Parathyroid adenoma (tissue), 2 donors: ENCODE measurements around the gene PSRC1.

Experiments
- H2AFZ ChIP-seq: fragments of 300-600 bp; sonication (generic); one replicate; pipeline ENCODE4 v1.7.0; 2017; ENCODE audit warnings: antibody characterized with exemption, mild to moderate bottlenecking
- H3K27ac ChIP-seq: fragments of 300-600 bp; sonication (generic); one replicate; pipeline ENCODE4 v1.7.0; 2017
- H3K27me3 ChIP-seq: fragments of 300-600 bp; sonication (generic); one replicate; pipeline ENCODE4 v1.7.0; 2017; ENCODE audit warnings: low read length; ENCODE audit not compliant: control insufficient read depth, insufficient read depth
- H3K36me3 ChIP-seq: fragments of 300-600 bp; sonication (generic); one replicate; pipeline ENCODE4 v1.7.0; 2017; ENCODE audit warnings: low read length; ENCODE audit not compliant: control insufficient read depth, insufficient read depth
- H3K4me1 ChIP-seq: fragments of 300-600 bp; sonication (generic); one replicate; pipeline ENCODE4 v1.7.0; 2017; ENCODE audit warnings: control low read depth
- H3K4me2 ChIP-seq: fragments of 300-600 bp; sonication (generic); one replicate; pipeline ENCODE4 v1.7.0; 2017; ENCODE audit warnings: low read length
- H3K4me3 ChIP-seq: fragments of 300-600 bp; sonication (generic); one replicate; pipeline ENCODE4 v1.7.0; 2017; ENCODE audit warnings: low read depth, low read length
- H3K79me2 ChIP-seq: fragments of 300-600 bp; sonication (generic); one replicate; pipeline ENCODE4 v1.7.0; 2017; ENCODE audit warnings: control low read depth
- H3K9ac ChIP-seq: fragments of 300-600 bp; sonication (generic); one replicate; pipeline ENCODE4 v1.7.0; 2017; ENCODE audit warnings: mild to moderate bottlenecking
- H3K9me3 ChIP-seq: fragments of 300-600 bp; sonication (generic); one replicate; pipeline ENCODE4 v1.7.0; 2017; ENCODE audit warnings: low read length; ENCODE audit not compliant: control insufficient read depth
- TF ChIP-seq, protein P1 (sequence below): fragments of 300-600 bp; sonication (generic); IDR thresholded peaks from one replicate; pipeline ENCODE4 v1.7.0; 2017; ENCODE audit warnings: antibody characterized with exemption, mild to moderate bottlenecking
- donor health status: primary hyperparathyroidism.

PSRC1 gene

DNA sequence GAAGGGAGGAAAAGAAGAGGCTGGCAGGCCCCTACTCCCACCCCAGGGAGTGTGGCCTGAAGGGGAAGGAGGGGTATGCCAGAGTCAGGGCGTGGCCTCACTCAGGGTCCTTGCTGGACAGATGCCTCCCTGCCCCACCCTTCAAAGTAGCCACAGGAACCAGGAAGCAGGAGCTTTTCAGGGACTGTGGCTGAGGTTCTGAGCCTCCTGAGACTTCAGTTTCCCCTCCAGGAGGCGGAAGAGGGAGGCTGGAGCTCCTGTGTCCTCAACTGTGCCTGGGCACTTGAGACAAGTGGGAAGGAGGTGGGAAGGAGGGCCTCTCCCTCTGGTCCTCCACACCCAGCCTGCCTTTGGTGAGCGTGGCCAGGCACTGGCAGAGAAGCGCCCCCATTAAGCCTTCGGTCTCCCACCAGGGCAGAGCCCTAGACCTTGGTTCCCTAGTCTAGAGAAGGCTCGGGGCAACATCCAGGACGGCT is 28.3 kb downstream of the PSRC1 start:
- no peak overlapping the region for H3K4me2 ChIP-seq
- H2AFZ ChIP-seq, result no peak overlapping the region
- no peaks in the 10 kb centered on the region for H3K79me2 ChIP-seq
- H3K4me1 ChIP-seq, result peaks cover 4% of the 10 kb centered on the region
- H3K9me3 ChIP-seq, result no peaks in the 10 kb centered on the region
- no peaks in the 10 kb centered on the region for H3K36me3 ChIP-seq
- peak overlapping the region; percentile 51 for H3K27ac ChIP-seq
- H3K27me3 ChIP-seq, result no peaks in the 10 kb centered on the region
- no peak overlapping the region for H3K9ac ChIP-seq
- H3K4me3 ChIP-seq, result no peak overlapping the region
- TF ChIP-seq, protein P1, sequence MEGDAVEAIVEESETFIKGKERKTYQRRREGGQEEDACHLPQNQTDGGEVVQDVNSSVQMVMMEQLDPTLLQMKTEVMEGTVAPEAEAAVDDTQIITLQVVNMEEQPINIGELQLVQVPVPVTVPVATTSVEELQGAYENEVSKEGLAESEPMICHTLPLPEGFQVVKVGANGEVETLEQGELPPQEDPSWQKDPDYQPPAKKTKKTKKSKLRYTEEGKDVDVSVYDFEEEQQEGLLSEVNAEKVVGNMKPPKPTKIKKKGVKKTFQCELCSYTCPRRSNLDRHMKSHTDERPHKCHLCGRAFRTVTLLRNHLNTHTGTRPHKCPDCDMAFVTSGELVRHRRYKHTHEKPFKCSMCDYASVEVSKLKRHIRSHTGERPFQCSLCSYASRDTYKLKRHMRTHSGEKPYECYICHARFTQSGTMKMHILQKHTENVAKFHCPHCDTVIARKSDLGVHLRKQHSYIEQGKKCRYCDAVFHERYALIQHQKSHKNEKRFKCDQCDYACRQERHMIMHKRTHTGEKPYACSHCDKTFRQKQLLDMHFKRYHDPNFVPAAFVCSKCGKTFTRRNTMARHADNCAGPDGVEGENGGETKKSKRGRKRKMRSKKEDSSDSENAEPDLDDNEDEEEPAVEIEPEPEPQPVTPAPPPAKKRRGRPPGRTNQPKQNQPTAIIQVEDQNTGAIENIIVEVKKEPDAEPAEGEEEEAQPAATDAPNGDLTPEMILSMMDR, result no peak

DNA sequence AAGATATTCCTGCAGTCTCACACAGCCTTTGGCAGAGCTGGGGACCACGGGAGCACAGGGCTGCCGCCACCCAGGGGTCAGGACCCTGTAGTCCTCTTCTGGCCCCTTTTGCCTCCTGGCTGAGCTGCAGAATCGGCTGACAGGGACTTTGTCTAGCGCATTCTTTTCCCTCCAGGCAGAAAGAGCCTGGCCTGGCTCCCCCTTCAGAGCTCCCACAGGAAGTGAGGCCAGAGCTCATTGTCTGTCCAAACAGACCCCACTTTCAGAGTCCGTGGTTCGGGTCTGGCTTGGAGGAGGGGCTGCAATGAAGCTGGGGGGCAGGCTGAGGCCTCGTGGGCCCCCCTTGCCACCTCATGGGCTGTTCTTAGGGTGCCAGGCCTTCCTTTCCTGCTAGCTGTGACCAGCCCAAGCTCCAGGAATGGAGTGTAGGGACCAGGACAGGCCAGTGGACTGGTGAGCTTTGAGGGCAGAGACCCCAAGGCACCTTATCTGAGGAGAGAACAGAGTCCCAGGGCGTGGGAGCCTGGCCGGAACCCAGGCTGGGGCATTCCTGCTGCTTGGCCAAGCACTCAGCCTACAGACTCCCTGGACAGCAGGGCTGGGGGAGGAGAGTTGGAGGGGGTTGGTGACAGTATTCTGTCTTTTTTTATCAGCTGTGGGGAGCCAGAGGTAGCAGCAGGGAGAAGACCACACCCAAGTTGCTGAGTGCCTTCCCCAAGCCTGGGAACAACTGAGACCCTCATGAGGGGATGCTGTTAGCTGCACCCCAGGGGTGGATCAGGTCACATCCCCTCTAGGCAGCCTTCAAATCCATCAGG is 28.9 kb downstream of the PSRC1 start:
- Histone ChIP-seq H3K4me1 (peaks cover 4% of the 10 kb centered on the region), H3K4me2 (no peak overlapping the region), H3K4me3 (no peak overlapping the region), H2AFZ (no peak overlapping the region), H3K27ac (peak overlapping the region; percentile 51), H3K9me3 (no peaks in the 10 kb centered on the region), H3K79me2 (no peaks in the 10 kb centered on the region), H3K9ac (no peak overlapping the region), H3K27me3 (no peaks in the 10 kb centered on the region), H3K36me3 (no peaks in the 10 kb centered on the region)
- TF ChIP-seq, protein P1, result no peak

DNA sequence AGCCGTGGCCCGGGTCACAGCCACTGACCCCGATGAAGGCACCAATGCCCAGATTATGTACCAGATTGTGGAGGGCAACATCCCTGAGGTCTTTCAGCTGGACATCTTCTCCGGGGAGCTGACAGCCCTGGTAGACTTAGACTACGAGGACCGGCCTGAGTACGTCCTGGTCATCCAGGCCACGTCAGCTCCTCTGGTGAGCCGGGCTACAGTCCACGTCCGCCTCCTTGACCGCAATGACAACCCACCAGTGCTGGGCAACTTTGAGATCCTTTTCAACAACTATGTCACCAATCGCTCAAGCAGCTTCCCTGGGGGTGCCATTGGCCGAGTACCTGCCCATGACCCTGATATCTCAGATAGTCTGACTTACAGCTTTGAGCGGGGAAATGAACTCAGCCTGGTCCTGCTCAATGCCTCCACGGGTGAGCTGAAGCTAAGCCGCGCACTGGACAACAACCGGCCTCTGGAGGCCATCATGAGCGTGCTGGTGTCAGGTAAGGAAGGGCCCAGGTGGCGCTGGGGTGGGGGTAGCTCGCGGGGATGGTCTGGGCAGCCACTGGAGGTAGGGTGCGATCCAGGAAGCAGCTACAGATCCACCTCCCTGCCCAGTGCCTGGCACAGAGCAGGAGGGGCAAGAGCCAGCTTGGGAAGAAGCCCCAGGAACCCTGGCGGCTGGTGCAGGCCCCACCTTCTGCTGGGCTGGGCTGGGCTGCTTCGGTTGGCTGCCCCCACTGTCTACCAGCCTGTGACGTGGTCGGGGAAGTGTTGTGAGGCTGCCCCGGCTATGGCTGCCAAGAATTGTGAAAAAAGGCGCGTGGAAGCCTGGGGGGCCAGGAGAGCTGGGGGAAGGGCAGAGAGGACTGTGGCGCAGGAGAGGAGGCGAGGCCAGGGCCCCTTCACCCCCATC is 29.8 kb downstream of the PSRC1 start:
- no peak overlapping the region for H2AFZ ChIP-seq
- TF ChIP-seq, protein P1, result no peak
- H3K36me3 ChIP-seq, result no peaks in the 10 kb centered on the region
- H3K27ac ChIP-seq, result no peak overlapping the region
- no peaks in the 10 kb centered on the region for H3K79me2 ChIP-seq
- H3K4me2 ChIP-seq, result no peak overlapping the region
- peaks cover 4% of the 10 kb centered on the region for H3K4me1 ChIP-seq
- no peaks in the 10 kb centered on the region for H3K27me3 ChIP-seq
- no peak overlapping the region for H3K9ac ChIP-seq
- no peak overlapping the region for H3K4me3 ChIP-seq
- no peaks in the 10 kb centered on the region for H3K9me3 ChIP-seq

DNA sequence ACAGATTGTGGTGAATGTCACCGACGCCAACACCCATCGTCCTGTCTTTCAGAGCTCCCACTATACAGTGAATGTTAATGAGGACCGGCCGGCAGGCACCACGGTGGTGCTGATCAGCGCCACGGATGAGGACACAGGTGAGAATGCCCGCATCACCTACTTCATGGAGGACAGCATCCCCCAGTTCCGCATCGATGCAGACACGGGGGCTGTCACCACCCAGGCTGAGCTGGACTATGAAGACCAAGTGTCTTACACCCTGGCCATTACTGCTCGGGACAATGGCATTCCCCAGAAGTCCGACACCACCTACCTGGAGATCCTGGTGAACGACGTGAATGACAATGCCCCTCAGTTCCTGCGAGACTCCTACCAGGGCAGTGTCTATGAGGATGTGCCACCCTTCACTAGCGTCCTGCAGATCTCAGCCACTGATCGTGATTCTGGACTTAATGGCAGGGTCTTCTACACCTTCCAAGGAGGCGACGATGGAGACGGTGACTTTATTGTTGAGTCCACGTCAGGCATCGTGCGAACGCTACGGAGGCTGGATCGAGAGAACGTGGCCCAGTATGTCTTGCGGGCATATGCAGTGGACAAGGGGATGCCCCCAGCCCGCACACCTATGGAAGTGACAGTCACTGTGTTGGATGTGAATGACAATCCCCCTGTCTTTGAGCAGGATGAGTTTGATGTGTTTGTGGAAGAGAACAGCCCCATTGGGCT is 30.6 kb downstream of the PSRC1 start:
- H3K27me3 ChIP-seq, result no peaks in the 10 kb centered on the region
- H3K9ac ChIP-seq, result no peak overlapping the region
- H3K27ac ChIP-seq, result no peak overlapping the region
- H3K79me2 ChIP-seq, result no peaks in the 10 kb centered on the region
- TF ChIP-seq, protein P1, result no peak
- H3K9me3 ChIP-seq, result no peaks in the 10 kb centered on the region
- H2AFZ ChIP-seq, result no peak overlapping the region
- no peak overlapping the region for H3K4me3 ChIP-seq
- no peak overlapping the region for H3K4me2 ChIP-seq
- H3K36me3 ChIP-seq, result no peaks in the 10 kb centered on the region
- H3K4me1 ChIP-seq, result peaks cover 4% of the 10 kb centered on the region
